Neuronal stem cell (in vitro differentiated cells): ENCODE results near the gene SCO2.

Experiments
- DNase-seq: peaks from one replicate; pipeline ENCODE4 v3.0.0-alpha.2; 2013; ENCODE audit warnings: low spot score
- H2AFZ ChIP-seq: one replicate; pipeline ENCODE4 v1.6.1; 2013; ENCODE audit warnings: mild to moderate bottlenecking, low read length, inconsistent platforms
- H2AK5ac ChIP-seq: 2 replicates; pipeline ENCODE4 v1.6.1; 2013; ENCODE audit warnings: low read depth, mild to moderate bottlenecking, inconsistent platforms, low read length, moderate library complexity, mixed read lengths
- H2BK120ac ChIP-seq: 2 replicates; pipeline ENCODE4 v1.6.1; 2013; ENCODE audit warnings: low read depth, mild to moderate bottlenecking, inconsistent platforms, low read length, moderate library complexity, mixed read lengths
- H2BK12ac ChIP-seq: one replicate; pipeline ENCODE4 v1.6.1; 2013; ENCODE audit warnings: low read length, inconsistent platforms
- H2BK15ac ChIP-seq: 2 replicates; pipeline ENCODE4 v1.6.1; 2013; ENCODE audit warnings: mild to moderate bottlenecking, low read length, inconsistent platforms, mixed read lengths
- H2BK5ac ChIP-seq: one replicate; pipeline ENCODE4 v1.6.1; 2013; ENCODE audit warnings: inconsistent platforms, mild to moderate bottlenecking, low read length, moderate library complexity
- H3K14ac ChIP-seq: one replicate; pipeline ENCODE4 v1.6.1; 2013; ENCODE audit warnings: low read length, inconsistent platforms
- H3K18ac ChIP-seq: 2 replicates; pipeline ENCODE4 v1.6.1; 2013; ENCODE audit warnings: low read length, inconsistent platforms
- H3K23ac ChIP-seq: 2 replicates; pipeline ENCODE4 v1.6.1; 2013; ENCODE audit warnings: low read depth, mild to moderate bottlenecking, mixed read lengths, low read length, inconsistent platforms; ENCODE audit not compliant: poor library complexity
- H3K27ac ChIP-seq: replicated peaks from 3 replicates; pipeline ENCODE4 v1.5.1; 2013; ENCODE audit warnings: low read length, inconsistent platforms
- H3K27me3 ChIP-seq, 3 experiments: 2 replicates each; pipeline ENCODE4 v1.6.1; 2013; ENCODE audit warnings: low read length in 3 of 3, mild to moderate bottlenecking in 2 of 3, inconsistent platforms in 1 of 3, low read depth in 1 of 3, mixed read lengths in 1 of 3, moderate library complexity in 1 of 3; ENCODE audit not compliant: control insufficient read depth in 3 of 3, insufficient read depth in 3 of 3
- H3K36me3 ChIP-seq, 2 donors: replicated peaks in 1 of 2; 2 replicates each; pipeline ENCODE4 v1.6.1; 2013; ENCODE audit warnings: low read length in 2 of 2; ENCODE audit not compliant: control insufficient read depth in 2 of 2, insufficient read depth in 2 of 2
- H3K4ac ChIP-seq: 2 replicates; pipeline ENCODE4 v1.6.1; 2013; ENCODE audit warnings: inconsistent platforms, mild to moderate bottlenecking, low read length, moderate library complexity
- H3K4me1 ChIP-seq, 2 donors: 1 replicate in 1 of 2; 2 replicates in 1 of 2; pipeline ENCODE4 v1.6.1; 2013; ENCODE audit warnings: low read length in 2 of 2, low read depth in 1 of 2; ENCODE audit not compliant: control insufficient read depth in 2 of 2, insufficient read depth in 1 of 2
- H3K4me2 ChIP-seq: one replicate; pipeline ENCODE4 v1.6.1; 2013; ENCODE audit warnings: mild to moderate bottlenecking, low read length, inconsistent platforms; ENCODE audit not compliant: insufficient read depth, poor library complexity, severe bottlenecking
- H3K4me3 ChIP-seq, 2 donors: 2 replicates each; pipeline ENCODE4 v1.5.1; 2013; ENCODE audit warnings: low read length in 2 of 2, mild to moderate bottlenecking in 2 of 2, inconsistent platforms in 1 of 2, moderate library complexity in 1 of 2
- H3K79me1 ChIP-seq: one replicate; pipeline ENCODE4 v1.6.1; 2013; ENCODE audit warnings: low read depth, mild to moderate bottlenecking, inconsistent platforms, low read length, moderate library complexity
- H3K9ac ChIP-seq: one replicate; pipeline ENCODE4 v1.6.1; 2013; ENCODE audit warnings: mild to moderate bottlenecking, low read depth, low read length, inconsistent platforms; ENCODE audit not compliant: poor library complexity
- H3K9me3 ChIP-seq, 2 donors: replicated peaks in 1 of 2; 2 replicates each; pipeline versions ENCODE3 to v1.6.1; 2013; ENCODE audit warnings: low read length in 2 of 2, mild to moderate bottlenecking in 2 of 2, inconsistent platforms in 1 of 2, low read depth in 1 of 2, mixed read lengths in 1 of 2, moderate library complexity in 1 of 2; ENCODE audit not compliant: control insufficient read depth in 2 of 2, insufficient read depth in 1 of 2
- H4K8ac ChIP-seq: one replicate; pipeline ENCODE4 v1.6.1; 2013; ENCODE audit warnings: low read depth, mild to moderate bottlenecking, inconsistent platforms, low read length, moderate library complexity
- H4K91ac ChIP-seq: one replicate; pipeline ENCODE4 v1.6.1; 2013; ENCODE audit warnings: low read length, low read depth, mild to moderate bottlenecking, inconsistent platforms; ENCODE audit not compliant: poor library complexity
- WGBS, 2 donors: extraction: QIAGEN DNeasy Blood & Tissue Kit; methylation state at CpG; one replicate each; pipeline ENCODE4 v1.1.7; 2013; ENCODE audit warnings: missing lambda C conversion rate in 2 of 2, mixed read lengths in 1 of 2; ENCODE audit not compliant: insufficient read length in 2 of 2, insufficient replicate concordance in 1 of 2; ENCODE audit errors: extremely low coverage in 2 of 2; 5-methylcytosine and 5-hydroxymethylcytosine counted together

The SCO2 gene

DNA sequence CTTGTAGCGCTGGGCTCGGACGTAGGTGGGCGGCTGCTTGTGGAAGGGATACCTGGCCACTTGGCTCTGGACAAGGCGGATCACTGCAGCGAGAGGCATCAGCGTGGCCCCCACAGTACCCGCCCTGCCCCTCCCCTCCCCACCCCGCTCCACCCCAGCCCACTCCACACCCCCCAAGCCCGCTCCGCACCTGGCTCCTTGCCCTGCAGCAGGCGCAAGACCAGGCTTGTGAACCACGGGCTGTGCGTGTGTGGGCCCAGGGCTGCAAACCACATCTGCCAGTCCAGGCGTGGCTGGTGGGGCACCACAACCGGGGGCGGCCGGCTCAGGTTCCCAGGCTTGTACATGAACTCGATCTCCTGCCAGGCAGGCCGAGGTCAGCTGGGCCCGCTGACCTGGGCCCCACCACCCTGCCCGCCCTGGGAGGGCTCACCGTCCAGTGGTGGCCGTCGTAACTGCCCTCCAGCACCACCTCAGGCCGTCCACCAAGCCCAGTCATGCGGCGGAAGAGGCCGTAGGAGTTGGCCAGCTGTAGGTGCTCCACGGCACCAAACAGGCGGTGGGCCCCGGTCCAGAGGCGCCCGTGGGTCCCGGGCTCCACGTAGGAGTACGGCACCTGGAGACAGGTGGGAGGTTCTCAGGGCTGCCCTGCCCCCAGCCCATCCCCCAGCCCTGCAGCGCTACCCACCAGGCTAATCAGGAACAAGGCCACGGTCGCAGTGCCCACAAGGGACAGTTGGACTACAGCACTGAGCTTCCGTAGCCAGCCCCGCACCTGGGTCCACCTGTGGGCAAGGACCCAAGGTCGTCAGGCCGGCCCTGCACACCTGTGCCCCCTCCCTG is 20.8 kb downstream of the SCO2 start:
- H4K8ac ChIP-seq, result no peak overlapping the region
- H2BK15ac ChIP-seq, result no peak overlapping the region
- no peak overlapping the region for H3K14ac ChIP-seq
- no peak overlapping the region for H3K23ac ChIP-seq
- H3K36me3 ChIP-seq, result peaks cover 16 to 36% of the 10 kb centered on the region in 2 donors
- H3K4me3 ChIP-seq, result no peak overlapping the region
- H2BK5ac ChIP-seq, result no peak overlapping the region
- no peak overlapping the region for H2AFZ ChIP-seq
- no peak overlapping the region for H3K4ac ChIP-seq
- H3K4me1 ChIP-seq, result peaks cover 9 to 12% of the 10 kb centered on the region in 2 donors
- no peak overlapping the region for H3K4me2 ChIP-seq
- DNase-seq, result no peak
- H4K91ac ChIP-seq, result no peak overlapping the region
- H3K18ac ChIP-seq, result no peak overlapping the region
- H3K27ac ChIP-seq, result no peak overlapping the region
- H2AK5ac ChIP-seq, result no peak overlapping the region
- no peak overlapping the region for H2BK12ac ChIP-seq
- no peak overlapping the region for H3K9ac ChIP-seq
- no peaks in the 10 kb centered on the region for H3K27me3 ChIP-seq
- WGBS, 2 donors, result no CpG with 5 or more reads among the region's 44 CpGs
- no peaks in the 10 kb centered on the region for H3K9me3 ChIP-seq
- peaks cover 18% of the 10 kb centered on the region for H3K79me1 ChIP-seq
- no peak overlapping the region for H2BK120ac ChIP-seq

DNA sequence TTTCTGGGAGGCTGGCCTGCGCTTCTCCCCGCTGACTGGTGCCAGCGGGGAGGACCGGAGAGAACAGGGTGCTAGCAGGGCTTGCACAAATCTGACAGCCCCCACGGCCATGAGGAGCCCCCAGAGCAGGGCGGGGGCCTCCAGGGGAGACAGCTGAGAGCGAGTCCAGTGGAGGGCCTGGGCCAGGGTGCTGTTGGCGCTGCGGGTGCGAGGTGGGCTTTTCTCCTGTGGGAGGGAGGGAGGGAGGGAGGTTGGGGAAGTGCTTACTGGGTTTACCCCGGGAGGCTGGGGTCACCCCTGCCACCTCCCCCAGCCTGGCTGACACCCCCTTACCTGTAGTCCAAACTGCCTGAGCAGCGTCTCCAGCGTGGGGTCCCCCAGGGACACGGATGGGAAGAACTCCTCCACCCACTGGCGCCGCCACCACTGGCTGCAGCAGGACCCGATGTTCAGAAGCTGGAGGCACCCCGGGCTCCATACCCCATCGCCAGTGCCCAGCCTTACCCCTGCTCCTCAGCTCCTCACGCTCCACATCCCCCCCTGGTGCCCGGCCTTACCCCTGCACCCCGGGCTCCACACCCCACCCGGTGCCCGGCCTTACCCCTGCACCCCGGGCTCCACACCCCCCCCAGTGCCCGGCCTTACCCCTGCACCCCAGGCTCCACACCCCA is 21.8 kb downstream of the SCO2 start:
- no peak for DNase-seq

DNA sequence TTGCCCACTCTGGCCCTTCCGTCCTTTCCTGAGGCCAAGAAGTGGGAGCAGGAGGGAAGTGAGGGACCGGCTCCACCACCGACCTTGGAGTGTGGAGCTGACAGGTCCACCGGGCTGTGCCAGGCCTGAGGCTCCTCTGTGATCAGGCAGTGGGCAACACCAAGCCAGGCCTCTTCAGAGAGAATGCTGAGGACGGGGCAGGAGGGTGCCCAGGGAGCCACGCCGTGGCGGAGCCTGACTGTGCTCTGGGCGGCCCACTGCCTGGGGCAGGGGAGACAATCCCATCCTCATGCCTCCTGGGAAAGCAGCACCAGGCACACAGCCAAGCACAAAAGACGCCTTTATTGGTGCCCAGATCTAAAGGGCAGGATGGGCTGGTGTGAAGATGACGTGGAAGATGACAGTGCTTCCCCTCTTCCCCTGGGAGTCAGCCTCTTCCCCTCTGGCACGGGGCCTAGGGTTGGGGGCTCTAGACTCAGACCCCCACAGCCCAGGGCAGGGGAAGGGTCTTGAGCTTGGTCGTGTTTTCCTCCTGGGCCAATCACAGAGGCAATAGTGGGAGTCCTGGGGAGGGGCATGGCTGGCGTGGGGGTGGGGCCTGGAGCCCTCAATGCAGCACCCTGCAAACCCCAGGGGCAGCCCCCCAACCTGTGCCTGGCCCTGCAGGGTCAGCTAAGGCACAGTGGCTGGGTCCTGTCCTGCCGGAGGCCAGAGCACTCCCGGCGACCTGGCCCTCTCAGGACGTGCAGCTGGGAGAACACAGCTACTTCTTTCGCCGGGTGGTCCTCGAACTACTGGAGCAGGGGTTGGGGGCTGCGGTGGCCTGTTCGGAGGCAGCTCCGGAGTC is 22.5 kb downstream of the SCO2 start:
- no peak overlapping the region for H3K27ac ChIP-seq
- no peaks in the 10 kb centered on the region for H3K9me3 ChIP-seq
- no peak overlapping the region for H3K14ac ChIP-seq
- H2BK15ac ChIP-seq, result no peak overlapping the region
- no peak overlapping the region for H3K9ac ChIP-seq
- H2BK120ac ChIP-seq, result no peak overlapping the region
- no peak overlapping the region for H3K23ac ChIP-seq
- peaks cover 5 to 7% of the 10 kb centered on the region in 2 donors for H3K4me1 ChIP-seq
- H3K18ac ChIP-seq, result no peak overlapping the region
- peaks cover 15% of the 10 kb centered on the region for H3K79me1 ChIP-seq
- H4K8ac ChIP-seq, result no peak overlapping the region
- H3K4me3 ChIP-seq, result no peak overlapping the region
- H2AFZ ChIP-seq, result no peak overlapping the region
- no peaks in the 10 kb centered on the region for H3K27me3 ChIP-seq
- no peak for DNase-seq
- H4K91ac ChIP-seq, result no peak overlapping the region
- peaks cover 16 to 36% of the 10 kb centered on the region in 2 donors for H3K36me3 ChIP-seq
- peak overlapping the region; percentile 13 for H2BK5ac ChIP-seq
- WGBS, 2 donors, result no CpG with 5 or more reads among the region's 24 CpGs
- H3K4ac ChIP-seq, result no peak overlapping the region
- no peak overlapping the region for H3K4me2 ChIP-seq
- no peak overlapping the region for H2AK5ac ChIP-seq
- no peak overlapping the region for H2BK12ac ChIP-seq

More for the DNA sequence above, 21.8 kb downstream of the SCO2 start:
- peak overlapping the region; percentile 13 for H2BK5ac ChIP-seq
- H2AFZ ChIP-seq, result no peak overlapping the region
- no peak overlapping the region for H3K9ac ChIP-seq
- no peaks in the 10 kb centered on the region for H3K27me3 ChIP-seq
- no peak overlapping the region for H3K4me2 ChIP-seq
- peaks cover 16 to 36% of the 10 kb centered on the region in 2 donors for H3K36me3 ChIP-seq
- no CpG with 5 or more reads among the region's 26 CpGs for WGBS, 2 donors
- H3K27ac ChIP-seq, result no peak overlapping the region
- H3K9me3 ChIP-seq, result no peaks in the 10 kb centered on the region
- H3K4me1 ChIP-seq, result peaks cover 5 to 7% of the 10 kb centered on the region in 2 donors
- H3K18ac ChIP-seq, result no peak overlapping the region
- H2BK12ac ChIP-seq, result no peak overlapping the region
- H2BK15ac ChIP-seq, result no peak overlapping the region
- H2AK5ac ChIP-seq, result no peak overlapping the region
- H3K4me3 ChIP-seq, result no peak overlapping the region
- H3K4ac ChIP-seq, result no peak overlapping the region
- no peak overlapping the region for H3K23ac ChIP-seq
- no peak overlapping the region for H2BK120ac ChIP-seq
- H3K79me1 ChIP-seq, result peaks cover 15% of the 10 kb centered on the region
- no peak overlapping the region for H3K14ac ChIP-seq
- H4K8ac ChIP-seq, result no peak overlapping the region
- no peak overlapping the region for H4K91ac ChIP-seq
